OCI-LY7 (cell line): ENCODE results near the gene RPS16.

Experiments used
- EZH2phosphoT487 ChIP-seq: fragments of 200-600 bp; sonication (generic); IDR thresholded peaks from 2 replicates; pipeline ENCODE4 v1.6.1; 2018; ENCODE audit warnings: low read depth, borderline replicate concordance, mild to moderate bottlenecking, mixed run types, antibody characterized with exemption, low read length, moderate library complexity, mixed read lengths
- TF ChIP-seq, protein P1 (sequence below): fragments of 200-600 bp; sonication (generic); conservative IDR thresholded peaks from 2 replicates; pipeline ENCODE4 v1.5.1; 2014; ENCODE audit warnings: mild to moderate bottlenecking, antibody characterized with exemption, low read length, moderate library complexity, mixed read lengths

DNA sequence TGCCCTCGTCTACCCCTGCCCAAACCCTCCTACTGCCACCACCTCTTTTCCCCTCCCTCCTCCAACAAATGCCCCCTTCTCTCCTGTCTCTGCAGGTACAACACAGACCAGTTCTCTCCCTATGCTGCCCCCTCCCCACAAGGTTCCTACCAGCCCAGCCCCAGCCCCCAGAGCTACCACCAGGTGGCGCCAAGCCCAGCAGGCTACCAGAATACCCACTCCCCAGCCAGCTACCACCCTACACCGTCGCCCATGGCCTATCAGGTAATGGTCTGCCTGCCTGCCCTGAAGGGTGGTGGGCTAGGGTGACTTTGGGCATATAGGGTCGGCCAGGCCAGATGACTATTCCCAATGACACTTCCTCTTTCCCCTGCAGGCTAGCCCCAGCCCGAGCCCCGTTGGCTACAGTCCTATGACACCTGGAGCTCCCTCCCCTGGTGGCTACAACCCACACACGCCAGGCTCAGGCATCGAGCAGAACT, 38.4 kb upstream of the RPS16 start:
- TF ChIP-seq, protein P1, sequence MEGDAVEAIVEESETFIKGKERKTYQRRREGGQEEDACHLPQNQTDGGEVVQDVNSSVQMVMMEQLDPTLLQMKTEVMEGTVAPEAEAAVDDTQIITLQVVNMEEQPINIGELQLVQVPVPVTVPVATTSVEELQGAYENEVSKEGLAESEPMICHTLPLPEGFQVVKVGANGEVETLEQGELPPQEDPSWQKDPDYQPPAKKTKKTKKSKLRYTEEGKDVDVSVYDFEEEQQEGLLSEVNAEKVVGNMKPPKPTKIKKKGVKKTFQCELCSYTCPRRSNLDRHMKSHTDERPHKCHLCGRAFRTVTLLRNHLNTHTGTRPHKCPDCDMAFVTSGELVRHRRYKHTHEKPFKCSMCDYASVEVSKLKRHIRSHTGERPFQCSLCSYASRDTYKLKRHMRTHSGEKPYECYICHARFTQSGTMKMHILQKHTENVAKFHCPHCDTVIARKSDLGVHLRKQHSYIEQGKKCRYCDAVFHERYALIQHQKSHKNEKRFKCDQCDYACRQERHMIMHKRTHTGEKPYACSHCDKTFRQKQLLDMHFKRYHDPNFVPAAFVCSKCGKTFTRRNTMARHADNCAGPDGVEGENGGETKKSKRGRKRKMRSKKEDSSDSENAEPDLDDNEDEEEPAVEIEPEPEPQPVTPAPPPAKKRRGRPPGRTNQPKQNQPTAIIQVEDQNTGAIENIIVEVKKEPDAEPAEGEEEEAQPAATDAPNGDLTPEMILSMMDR = peak; percentile 86
- no peak for TF ChIP-seq EZH2phosphoT487
